ENCODE results near the gene C1orf21. TPM values are rescaled to one million over a fixed set of nuclear protein-coding genes. Genes with fewer than 3 reads are reported as not detected.

The C1orf21 gene
- total RNA-seq, 1 experiment from 2014 or later = 28.5 TPM

- no peaks in the 10 kb centered on the region for H3K27me3 Mint-ChIP-seq (ENCODE audit: low read depth)
- no peak for TF ChIP-seq PREB (CRISPR knock-in tag; IDR thresholded peaks at IDR 0.05; ENCODE audit: borderline replicate concordance)
- TF ChIP-seq MXD4 (CRISPR knock-in tag; IDR thresholded peaks at IDR 0.05; ENCODE audit: borderline replicate concordance) = no peak
- no peak for TF ChIP-seq HMGXB4 (CRISPR knock-in tag; IDR thresholded peaks at IDR 0.05)
- TF ChIP-seq KAT7 (CRISPR knock-in tag; IDR thresholded peaks at IDR 0.05; ENCODE audit: borderline replicate concordance) = no peak
- no peak for TF ChIP-seq TCF7 (CRISPR knock-in tag; IDR thresholded peaks at IDR 0.05; ENCODE audit: low read depth)
- TF ChIP-seq ZNF423 (CRISPR knock-in tag; IDR thresholded peaks at IDR 0.05) = no peak
- TF ChIP-seq NR2C2 (CRISPR knock-in tag; IDR thresholded peaks at IDR 0.05) = no peak
- TF ChIP-seq, protein P1, sequence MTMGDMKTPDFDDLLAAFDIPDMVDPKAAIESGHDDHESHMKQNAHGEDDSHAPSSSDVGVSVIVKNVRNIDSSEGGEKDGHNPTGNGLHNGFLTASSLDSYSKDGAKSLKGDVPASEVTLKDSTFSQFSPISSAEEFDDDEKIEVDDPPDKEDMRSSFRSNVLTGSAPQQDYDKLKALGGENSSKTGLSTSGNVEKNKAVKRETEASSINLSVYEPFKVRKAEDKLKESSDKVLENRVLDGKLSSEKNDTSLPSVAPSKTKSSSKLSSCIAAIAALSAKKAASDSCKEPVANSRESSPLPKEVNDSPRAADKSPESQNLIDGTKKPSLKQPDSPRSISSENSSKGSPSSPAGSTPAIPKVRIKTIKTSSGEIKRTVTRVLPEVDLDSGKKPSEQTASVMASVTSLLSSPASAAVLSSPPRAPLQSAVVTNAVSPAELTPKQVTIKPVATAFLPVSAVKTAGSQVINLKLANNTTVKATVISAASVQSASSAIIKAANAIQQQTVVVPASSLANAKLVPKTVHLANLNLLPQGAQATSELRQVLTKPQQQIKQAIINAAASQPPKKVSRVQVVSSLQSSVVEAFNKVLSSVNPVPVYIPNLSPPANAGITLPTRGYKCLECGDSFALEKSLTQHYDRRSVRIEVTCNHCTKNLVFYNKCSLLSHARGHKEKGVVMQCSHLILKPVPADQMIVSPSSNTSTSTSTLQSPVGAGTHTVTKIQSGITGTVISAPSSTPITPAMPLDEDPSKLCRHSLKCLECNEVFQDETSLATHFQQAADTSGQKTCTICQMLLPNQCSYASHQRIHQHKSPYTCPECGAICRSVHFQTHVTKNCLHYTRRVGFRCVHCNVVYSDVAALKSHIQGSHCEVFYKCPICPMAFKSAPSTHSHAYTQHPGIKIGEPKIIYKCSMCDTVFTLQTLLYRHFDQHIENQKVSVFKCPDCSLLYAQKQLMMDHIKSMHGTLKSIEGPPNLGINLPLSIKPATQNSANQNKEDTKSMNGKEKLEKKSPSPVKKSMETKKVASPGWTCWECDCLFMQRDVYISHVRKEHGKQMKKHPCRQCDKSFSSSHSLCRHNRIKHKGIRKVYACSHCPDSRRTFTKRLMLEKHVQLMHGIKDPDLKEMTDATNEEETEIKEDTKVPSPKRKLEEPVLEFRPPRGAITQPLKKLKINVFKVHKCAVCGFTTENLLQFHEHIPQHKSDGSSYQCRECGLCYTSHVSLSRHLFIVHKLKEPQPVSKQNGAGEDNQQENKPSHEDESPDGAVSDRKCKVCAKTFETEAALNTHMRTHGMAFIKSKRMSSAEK (CRISPR knock-in tag; IDR thresholded peaks at IDR 0.05; ENCODE audit: borderline replicate concordance) = no peak
- TF ChIP-seq NR3C1 (CRISPR knock-in tag; conservative IDR thresholded peaks at IDR 0.05; ENCODE audit: low read depth) = no peak
- TF ChIP-seq E2F1 (CRISPR knock-in tag; IDR thresholded peaks at IDR 0.05) = no peak
- no peak for TF ChIP-seq FOXP1 (CRISPR knock-in tag; IDR thresholded peaks at IDR 0.05; ENCODE audit: borderline replicate concordance)
- TF ChIP-seq PRRX2 (CRISPR knock-in tag; IDR thresholded peaks at IDR 0.05) = no peak
- TF ChIP-seq ZNF121 (CRISPR knock-in tag; IDR thresholded peaks at IDR 0.05) = no peak
- no peak for TF ChIP-seq CBFB (CRISPR knock-in tag; IDR thresholded peaks at IDR 0.05; ENCODE audit: low read depth)
- no peak for TF ChIP-seq USF2 (CRISPR knock-in tag; IDR thresholded peaks at IDR 0.05)
- TF ChIP-seq ATF1 (CRISPR knock-in tag; IDR thresholded peaks at IDR 0.05) = no peak
- TF ChIP-seq ZNF671 (CRISPR knock-in tag; IDR thresholded peaks at IDR 0.05) = no peak
- no peak for TF ChIP-seq ZNF416 (CRISPR knock-in tag; IDR thresholded peaks at IDR 0.05)
- TF ChIP-seq ZBTB43 (CRISPR knock-in tag; IDR thresholded peaks at IDR 0.05) = no peak
- POLR2A ChIA-PET = no interaction called here
- no peak for DNase-seq (ENCODE audit: low spot score)
- peaks cover 44% of the 10 kb centered on the region for H3K4me1 Mint-ChIP-seq
- H3K9me3 Mint-ChIP-seq = no peaks in the 10 kb centered on the region
- H3K4me3 Mint-ChIP-seq = no peak overlapping the region
- H3K36me3 Mint-ChIP-seq = no peaks in the 10 kb centered on the region
- peak overlapping the region; percentile 15 for H3K27ac Mint-ChIP-seq
- ATAC-seq = no peak
- CTCF ChIA-PET = no interaction called here
Measured at GRCh38 chr1:184493987-184494388, 107.2 kb downstream of the C1orf21 start.

All from WTC11 (cell line).